Measurements from ENCODE around the gene SHF.
"Not testable (repeated sequence)": the region's sequence is repeated elsewhere in the genome, so short reads cannot be mapped to it uniquely, and the experiment has no call there.

Gene SHF

GRCh38 chr15:45187894-45188830 is at the start of gene SHF:
SHF (minus strand) TSS chr15:45187966; CDS start chr15:45187951, 15 bp downstream.
- Mint-ChIP-seq H3K4me3 (peak within 1 kb of the TSS; percentile 88 to 92), H3K9me3 (no peaks in the 10 kb centered on the region), H3K27me3 (no peaks in the 10 kb centered on the region), H3K27ac (peak within 1 kb of the TSS; percentile 97), H3K4me1 (peaks cover 56% of the 10 kb centered on the region)
- ATAC-seq = peak; percentile 79
- DNase-seq = peak; percentile 69 to 78

- H3K4me3 Mint-ChIP-seq, H3K27ac Mint-ChIP-seq, DNase-seq, H3K4me1 Mint-ChIP-seq, H3K27me3 Mint-ChIP-seq, ATAC-seq: not testable (repeated sequence)
- peaks cover 27 to 65% of the 10 kb centered on the region in 2 donors for H3K9me3 Mint-ChIP-seq
Observed at GRCh38 chr15:45236806-45237205, 49.0 kb upstream of the SHF start.

DNA sequence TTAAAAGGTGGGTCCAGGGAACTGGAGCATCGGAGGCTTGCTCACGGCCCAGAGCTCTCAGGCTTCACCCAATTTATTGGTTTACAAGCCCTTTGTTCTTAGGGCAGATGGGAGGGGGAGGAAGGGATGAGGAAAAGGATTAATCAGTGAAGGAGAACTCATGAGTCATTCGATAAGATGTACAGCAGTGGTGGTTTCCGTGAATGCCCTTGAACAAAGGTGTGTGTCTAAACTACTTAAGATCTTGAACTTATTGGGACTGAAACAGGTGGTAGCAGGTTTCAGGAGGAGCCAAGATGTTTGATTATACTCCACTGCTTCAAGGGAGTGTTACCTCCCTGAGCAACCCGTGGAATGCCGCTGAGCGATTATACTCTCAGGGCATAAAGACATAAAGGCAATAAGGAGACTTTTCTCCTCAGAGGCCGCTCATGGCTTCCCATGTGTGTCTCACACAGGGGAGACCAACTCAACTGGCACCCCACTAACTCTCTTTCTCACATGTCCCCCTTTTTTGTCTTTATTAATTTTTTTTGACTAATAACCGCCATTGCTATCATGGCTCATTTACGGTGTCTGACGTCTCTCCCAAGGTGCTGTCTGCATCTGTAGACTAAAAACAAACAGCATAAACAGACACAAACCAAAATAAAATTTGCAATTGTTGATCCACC is 46.9 kb upstream of the SHF start:
- H3K27me3 Mint-ChIP-seq = no peaks in the 10 kb centered on the region

GRCh38 chr15:45231864-45232562 is 44.2 kb upstream of the SHF start:
- ATAC-seq (no peak), DNase-seq (no peak)
- Mint-ChIP-seq H3K4me1 (no peaks in the 10 kb centered on the region), H3K27ac (no peak overlapping the region), H3K9me3 (peaks cover 0 to 37% of the 10 kb centered on the region in 2 donors), H3K4me3 (no peak overlapping the region), H3K27me3 (no peaks in the 10 kb centered on the region)

More for the DNA sequence above, 46.9 kb upstream of the SHF start:
- no peak overlapping the region for H3K4me3 Mint-ChIP-seq
- no peak overlapping the region for H3K27ac Mint-ChIP-seq
- H3K4me1 Mint-ChIP-seq = no peaks in the 10 kb centered on the region
- H3K9me3 Mint-ChIP-seq = peaks cover 9 to 55% of the 10 kb centered on the region in 2 donors
- DNase-seq = no peak
- no peak for ATAC-seq

- no peak overlapping the region for H3K4me3 Mint-ChIP-seq
- H3K9me3 Mint-ChIP-seq = peaks cover 0 to 34% of the 10 kb centered on the region in 2 donors
- H3K27me3 Mint-ChIP-seq = no peaks in the 10 kb centered on the region
- H3K4me1 Mint-ChIP-seq = no peaks in the 10 kb centered on the region
- no peak for ATAC-seq
- no peak overlapping the region for H3K27ac Mint-ChIP-seq
- no peak for DNase-seq
Observed at GRCh38 chr15:45231132-45231531, 43.4 kb upstream of the SHF start.

DNA sequence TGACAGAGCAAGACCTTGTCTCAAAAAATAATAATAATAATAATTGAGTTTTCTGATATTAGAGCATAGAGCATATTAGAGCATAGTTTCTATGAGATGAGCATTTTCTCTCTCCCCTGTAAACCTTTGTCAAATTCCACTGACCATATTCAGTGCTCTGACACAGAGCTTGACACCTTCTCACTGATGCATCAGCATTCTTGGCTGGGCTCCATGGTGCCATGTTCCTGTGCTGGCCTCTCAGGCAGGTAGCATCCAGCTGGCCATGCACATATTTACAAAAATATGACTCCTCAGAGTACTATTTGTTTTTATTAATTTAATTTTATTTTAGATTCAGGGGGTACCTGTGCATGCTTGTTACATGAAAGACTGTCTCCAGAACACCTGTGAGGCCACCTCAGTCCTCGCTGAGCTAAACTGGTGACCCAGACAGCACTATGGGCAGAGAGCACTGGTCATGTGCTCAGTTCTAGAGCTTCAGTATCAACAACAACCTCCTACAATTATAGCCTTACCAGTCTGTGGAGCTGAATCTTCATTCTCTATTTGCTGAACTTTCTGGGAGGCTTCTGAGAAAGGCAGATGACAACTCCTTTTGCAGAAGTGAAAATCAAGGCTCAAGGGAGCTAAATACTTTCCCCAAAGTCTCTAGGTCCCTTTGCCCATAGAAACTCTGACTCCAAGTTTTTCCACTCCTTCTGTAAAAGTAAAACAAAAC is 42.6 kb upstream of the SHF start:
- H3K9me3 Mint-ChIP-seq = peaks cover 0 to 30% of the 10 kb centered on the region in 2 donors
- ATAC-seq (no peak), DNase-seq (no peak)
- no peaks in the 10 kb centered on the region for H3K4me1 Mint-ChIP-seq
- no peaks in the 10 kb centered on the region for H3K27me3 Mint-ChIP-seq
- no peak overlapping the region for H3K4me3 Mint-ChIP-seq
- no peak overlapping the region for H3K27ac Mint-ChIP-seq

- peaks cover 0 to 16% of the 10 kb centered on the region in 2 donors for H3K9me3 Mint-ChIP-seq
- no peaks in the 10 kb centered on the region for H3K4me1 Mint-ChIP-seq
- H3K27me3 Mint-ChIP-seq = peaks cover under 1% of the 10 kb centered on the region
- no peak overlapping the region for H3K27ac Mint-ChIP-seq
- no peak overlapping the region for H3K4me3 Mint-ChIP-seq
- DNase-seq = no peak
- no peak for ATAC-seq
Observed at GRCh38 chr15:45228931-45229330, 41.2 kb upstream of the SHF start.

DNA sequence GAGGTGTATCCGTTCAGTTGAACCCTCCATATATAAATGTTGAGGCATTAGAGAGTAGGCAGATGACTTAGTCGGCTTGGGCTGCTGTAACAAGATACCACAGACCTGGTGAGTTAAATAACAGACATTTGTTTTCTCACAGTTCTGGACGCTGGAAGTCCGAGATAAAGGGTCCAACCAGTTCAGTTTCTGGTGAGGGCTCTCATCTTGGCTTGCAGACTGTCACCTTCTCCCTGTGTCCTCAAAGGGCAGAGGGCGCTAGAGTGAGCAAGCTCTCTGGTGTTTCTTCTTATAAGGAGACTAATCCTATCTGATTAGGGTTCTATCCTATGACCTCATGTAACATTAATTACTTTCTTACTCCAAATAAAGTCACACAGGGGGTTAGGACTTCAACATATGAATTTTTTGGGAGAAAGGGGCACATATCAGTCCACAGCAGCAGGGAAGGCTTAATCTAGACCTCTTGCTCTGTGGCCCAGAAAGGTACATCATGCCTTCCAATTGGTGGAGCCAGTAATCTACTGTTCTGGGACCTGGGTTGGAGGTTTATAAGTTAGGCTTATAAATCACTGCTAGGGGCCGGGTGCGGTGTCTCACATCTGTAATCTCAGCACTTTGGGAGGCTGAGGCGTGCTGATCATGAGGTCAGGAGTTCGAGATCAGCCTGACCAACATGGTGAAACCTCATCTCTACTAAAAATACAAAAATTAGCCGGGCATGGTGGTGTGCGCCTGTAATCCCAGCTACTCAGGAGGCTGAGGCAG is 37.9 kb upstream of the SHF start:
- no peaks in the 10 kb centered on the region for H3K4me1 Mint-ChIP-seq

GRCh38 chr15:45224621-45225217 is 37.0 kb upstream of the SHF start:
- no peak for DNase-seq
- no peak for ATAC-seq
- Mint-ChIP-seq H3K4me1 (no peaks in the 10 kb centered on the region), H3K9me3 (no peaks in the 10 kb centered on the region), H3K4me3 (no peak overlapping the region), H3K27ac (no peak overlapping the region), H3K27me3 (peaks cover 42% of the 10 kb centered on the region)

More for the DNA sequence above, 37.9 kb upstream of the SHF start:
- Mint-ChIP-seq H3K27me3 (peaks cover 33% of the 10 kb centered on the region), H3K27ac (no peak overlapping the region), H3K9me3 (no peaks in the 10 kb centered on the region), H3K4me3 (no peak overlapping the region)
- DNase-seq = no peak
- ATAC-seq = no peak

GRCh38 chr15:45221967-45222366 is 34.2 kb upstream of the SHF start:
- Mint-ChIP-seq H3K27ac (no peak overlapping the region), H3K9me3 (no peaks in the 10 kb centered on the region), H3K27me3 (peaks cover 43% of the 10 kb centered on the region), H3K4me3 (no peak overlapping the region), H3K4me1 (no peaks in the 10 kb centered on the region)
- ATAC-seq = no peak
- no peak for DNase-seq

DNA sequence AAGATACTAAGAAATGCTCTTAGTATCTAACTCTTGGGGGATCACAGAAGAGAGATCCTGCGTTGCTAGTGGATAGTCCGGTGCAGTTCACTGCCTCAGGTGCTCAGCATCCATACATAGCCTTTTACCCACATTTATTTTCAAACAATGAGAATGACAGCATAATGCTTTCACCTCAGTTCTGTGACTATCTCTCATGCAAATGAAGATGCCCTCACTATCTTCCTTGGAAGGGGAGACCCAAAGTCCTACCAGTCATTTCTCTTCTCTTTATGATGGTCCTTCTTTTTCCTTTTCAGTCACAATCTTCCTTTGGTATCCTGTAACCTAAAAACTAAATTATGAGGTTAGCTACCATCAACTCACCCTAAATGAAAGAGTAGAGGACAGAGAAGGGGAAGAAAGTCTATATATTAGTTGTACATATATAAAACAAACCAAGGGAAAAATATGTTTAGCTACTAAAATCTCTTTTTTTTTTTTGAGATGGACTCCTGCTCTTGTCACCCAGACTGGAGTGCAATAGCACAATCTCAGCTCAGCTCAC is 33.4 kb upstream of the SHF start:
- Mint-ChIP-seq H3K9me3 (no peaks in the 10 kb centered on the region), H3K27ac (no peak overlapping the region), H3K4me3 (no peak overlapping the region), H3K4me1 (no peaks in the 10 kb centered on the region), H3K27me3 (peaks cover 43% of the 10 kb centered on the region)
- ATAC-seq (no peak), DNase-seq (no peak)

GRCh38 chr15:45212493-45212892 is 24.7 kb upstream of the SHF start:
- H3K4me3 Mint-ChIP-seq = no peak overlapping the region
- no peak for ATAC-seq
- no peaks in the 10 kb centered on the region for H3K9me3 Mint-ChIP-seq
- no peaks in the 10 kb centered on the region for H3K4me1 Mint-ChIP-seq
- no peak overlapping the region for H3K27ac Mint-ChIP-seq
- peaks cover 9% of the 10 kb centered on the region for H3K27me3 Mint-ChIP-seq
- DNase-seq = no peak

GRCh38 chr15:45205192-45205591 is 17.4 kb upstream of the SHF start:
- no peak overlapping the region for H3K27ac Mint-ChIP-seq
- peaks cover 10% of the 10 kb centered on the region for H3K4me1 Mint-ChIP-seq
- DNase-seq (peak; percentile 67 to 71), ATAC-seq (peak; percentile 33)
- no peaks in the 10 kb centered on the region for H3K9me3 Mint-ChIP-seq
- H3K4me3 Mint-ChIP-seq = no peak overlapping the region
- H3K27me3 Mint-ChIP-seq = peaks cover 22% of the 10 kb centered on the region

DNA sequence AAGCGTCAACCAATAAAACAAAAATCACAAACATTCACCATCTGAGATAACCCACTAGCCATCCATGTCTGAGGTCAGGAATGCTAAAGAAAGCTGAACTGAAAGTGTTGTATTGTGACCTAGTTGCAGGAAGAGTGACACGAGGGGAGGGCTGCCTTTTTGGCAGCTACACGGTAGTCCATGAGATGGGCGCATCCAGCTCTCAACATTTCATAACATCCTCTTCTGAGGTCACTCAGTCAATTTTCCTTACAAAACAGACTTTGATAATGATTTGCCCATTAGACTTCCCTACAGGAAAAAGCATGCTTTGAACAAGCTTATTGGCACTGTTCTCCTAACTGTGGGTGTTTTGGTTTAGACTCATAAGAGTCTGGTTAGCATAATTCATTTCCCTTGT is 15.4 kb upstream of the SHF start:
- H3K27ac Mint-ChIP-seq = no peak overlapping the region
- H3K9me3 Mint-ChIP-seq = no peaks in the 10 kb centered on the region
- DNase-seq (no peak), ATAC-seq (no peak)
- H3K4me3 Mint-ChIP-seq = no peak overlapping the region
- H3K4me1 Mint-ChIP-seq = peaks cover 10% of the 10 kb centered on the region
- H3K27me3 Mint-ChIP-seq = peaks cover 20% of the 10 kb centered on the region

Data from stimulated activated naive CD8-positive, alpha-beta T cell treated with anti-CD3 and anti-CD28 coated beads, Interleukin-15, amount 100 ng/mL, for 72 hours (primary cell).